Measurements from ENCODE around the gene RAB3D.

The RAB3D gene

GRCh38 chr19:11295180-11295579 lies 44.3 kb downstream of the RAB3D start:
- H3K4me3 ChIP-seq, result no peak overlapping the region
- no peak overlapping the region for H3K27ac ChIP-seq
- H3K4me1 ChIP-seq, result peaks cover 0 to 25% (median 12%) of the 10 kb centered on the region in 4 donors
- H3K36me3 ChIP-seq, result no peaks in the 10 kb centered on the region
- no peaks in the 10 kb centered on the region for H3K27me3 ChIP-seq
- TF ChIP-seq CTCF (IDR thresholded peaks at IDR 0.05), result no peak
- no peak for DNase-seq
- intact Hi-C loops (cut with DNase I; ENCODE audit: low total_unique reads), result loop anchor here (10.0 kb wide), 1 partner anchor 80 kb away; the partner anchor contains the start of gene SWSAP1
- no peaks in the 10 kb centered on the region for H3K9me3 ChIP-seq

- Histone ChIP-seq H3K4me1 (peaks cover 0 to 25% (median 12%) of the 10 kb centered on the region in 4 donors), H3K9me3 (no peaks in the 10 kb centered on the region), H3K4me3 (peak overlapping the region; percentile 21 to 23), H3K27ac (peak overlapping the region; percentile 50 to 64), H3K27me3 (no peaks in the 10 kb centered on the region), H3K36me3 (no peaks in the 10 kb centered on the region)
- intact Hi-C loops (cut with DNase I; ENCODE audit: low total_unique reads), result loop anchor here (1.0 to 10.0 kb wide), 4 partner anchors 44 to 188 kb away; partner anchors contain the start of genes ELAVL3, RAB3D and SWSAP1
- peak; percentile 97 to 99 for DNase-seq
- TF ChIP-seq CTCF (IDR thresholded peaks at IDR 0.05), result peak; percentile 99
Measured at GRCh38 chr19:11293433-11294389, 45.7 kb downstream of the RAB3D start.

- no peak overlapping the region for H3K4me3 ChIP-seq
- H3K9me3 ChIP-seq, result no peaks in the 10 kb centered on the region
- TF ChIP-seq CTCF (IDR thresholded peaks at IDR 0.05), result no peak
- H3K27ac ChIP-seq, result no peak overlapping the region
- H3K36me3 ChIP-seq, result no peaks in the 10 kb centered on the region
- intact Hi-C loops (cut with DNase I; ENCODE audit: low total_unique reads), result loop anchor here (5.0 to 10.0 kb wide), 3 partner anchors 45 to 155 kb away; partner anchors contain the start of genes RAB3D and SWSAP1
- DNase-seq, result no peak
- peaks cover 0 to 25% (median 12%) of the 10 kb centered on the region in 4 donors for H3K4me1 ChIP-seq
- H3K27me3 ChIP-seq, result no peaks in the 10 kb centered on the region
Measured at GRCh38 chr19:11291991-11292390, 47.5 kb downstream of the RAB3D start.

GRCh38 chr19:11291415-11291814 lies 48.0 kb downstream of the RAB3D start:
- DNase-seq, result no peak
- Histone ChIP-seq H3K4me1 (peaks cover 0 to 20% (median 15%) of the 10 kb centered on the region in 4 donors), H3K9me3 (no peaks in the 10 kb centered on the region), H3K36me3 (no peaks in the 10 kb centered on the region), H3K27me3 (no peaks in the 10 kb centered on the region), H3K4me3 (no peak overlapping the region), H3K27ac (no peak overlapping the region)
- no peak for TF ChIP-seq CTCF (IDR thresholded peaks at IDR 0.05)
- intact Hi-C loops (cut with DNase I; ENCODE audit: low total_unique reads), result loop anchor here (5.0 to 10.0 kb wide), 3 partner anchors 46 to 156 kb away; partner anchors contain the start of genes RAB3D and SWSAP1

- intact Hi-C loops (cut with DNase I; ENCODE audit: low total_unique reads), result loop anchor here (5.0 to 10.0 kb wide), 3 partner anchors 47 to 157 kb away; partner anchors contain the start of genes RAB3D and SWSAP1
Measured at GRCh38 chr19:11290256-11290655, 49.2 kb downstream of the RAB3D start.

More at GRCh38 chr19:11290256-11290655, 49.2 kb downstream of the RAB3D start:
- Histone ChIP-seq H3K27ac (no peak overlapping the region), H3K9me3 (no peaks in the 10 kb centered on the region), H3K4me1 (peaks cover 0 to 12% (median 8%) of the 10 kb centered on the region in 4 donors), H3K27me3 (no peaks in the 10 kb centered on the region), H3K36me3 (no peaks in the 10 kb centered on the region), H3K4me3 (no peak overlapping the region)
- no peak for TF ChIP-seq CTCF (IDR thresholded peaks at IDR 0.05)
- no peak for DNase-seq
